ENCODE data around the gene FAM170B.

The FAM170B gene

GRCh38 chr10:49144058-49144720, 10.4 kb upstream of the FAM170B start:
- POLR2A ChIA-PET (ENCODE audit: low non-redundant PET) = no interaction called here
- H3K27ac ChIP-seq = no peak overlapping the region
- DNase-seq (ENCODE audit: low spot score) = no peak
- CTCF ChIA-PET = no interaction called here
- TF ChIP-seq, protein P1, sequence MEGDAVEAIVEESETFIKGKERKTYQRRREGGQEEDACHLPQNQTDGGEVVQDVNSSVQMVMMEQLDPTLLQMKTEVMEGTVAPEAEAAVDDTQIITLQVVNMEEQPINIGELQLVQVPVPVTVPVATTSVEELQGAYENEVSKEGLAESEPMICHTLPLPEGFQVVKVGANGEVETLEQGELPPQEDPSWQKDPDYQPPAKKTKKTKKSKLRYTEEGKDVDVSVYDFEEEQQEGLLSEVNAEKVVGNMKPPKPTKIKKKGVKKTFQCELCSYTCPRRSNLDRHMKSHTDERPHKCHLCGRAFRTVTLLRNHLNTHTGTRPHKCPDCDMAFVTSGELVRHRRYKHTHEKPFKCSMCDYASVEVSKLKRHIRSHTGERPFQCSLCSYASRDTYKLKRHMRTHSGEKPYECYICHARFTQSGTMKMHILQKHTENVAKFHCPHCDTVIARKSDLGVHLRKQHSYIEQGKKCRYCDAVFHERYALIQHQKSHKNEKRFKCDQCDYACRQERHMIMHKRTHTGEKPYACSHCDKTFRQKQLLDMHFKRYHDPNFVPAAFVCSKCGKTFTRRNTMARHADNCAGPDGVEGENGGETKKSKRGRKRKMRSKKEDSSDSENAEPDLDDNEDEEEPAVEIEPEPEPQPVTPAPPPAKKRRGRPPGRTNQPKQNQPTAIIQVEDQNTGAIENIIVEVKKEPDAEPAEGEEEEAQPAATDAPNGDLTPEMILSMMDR (conservative IDR thresholded peaks at IDR 0.05; ENCODE audit: low read depth) = no peak

GRCh38 chr10:49143249-49143648, 9.4 kb upstream of the FAM170B start:
- POLR2A ChIA-PET (ENCODE audit: low non-redundant PET) = no interaction called here
- TF ChIP-seq, protein P1 (conservative IDR thresholded peaks at IDR 0.05; ENCODE audit: low read depth) = no peak
- no peak overlapping the region for H3K27ac ChIP-seq
- CTCF ChIA-PET = no interaction called here
- DNase-seq (ENCODE audit: low spot score) = no peak

DNA sequence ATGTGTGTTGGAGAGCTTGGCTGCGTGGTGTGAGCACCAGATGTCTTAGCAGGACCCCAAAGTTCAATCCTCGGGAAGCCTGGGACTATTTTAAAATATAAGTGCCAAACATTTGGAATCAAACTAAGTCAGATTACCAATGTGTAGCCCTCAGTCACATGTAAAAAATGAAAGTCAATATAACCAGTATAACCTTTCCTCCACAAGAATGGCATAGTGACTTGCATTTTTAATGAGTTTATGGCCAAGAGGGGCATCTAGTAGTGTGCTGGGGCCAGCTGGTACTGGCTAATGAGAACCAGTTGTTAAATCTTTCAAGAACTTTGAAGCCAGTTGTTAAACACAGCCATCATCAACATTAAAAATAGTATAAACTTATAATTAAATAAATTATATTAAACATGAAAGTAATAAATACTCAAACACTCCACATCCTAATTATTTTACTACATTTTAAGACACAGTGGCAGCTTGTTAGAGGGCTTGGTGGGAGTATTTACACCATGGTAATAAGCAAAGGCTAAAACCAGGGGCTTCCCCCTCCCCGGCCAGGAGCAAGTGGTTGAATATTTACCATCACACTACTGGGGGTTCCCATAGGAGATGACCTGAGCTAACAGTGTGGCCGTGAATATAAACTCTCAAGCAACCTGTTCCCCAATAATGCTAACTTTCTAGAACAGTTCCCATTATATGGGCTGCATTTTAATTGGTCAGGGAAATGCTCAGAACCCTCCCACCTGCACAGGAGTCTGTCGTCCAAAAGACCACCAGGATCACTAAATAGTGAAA, 7.9 kb upstream of the FAM170B start:
- ChIA-PET POLR2A (ENCODE audit: low non-redundant PET) (no interaction called here), CTCF (no interaction called here)
- DNase-seq (ENCODE audit: low spot score) = no peak

DNA sequence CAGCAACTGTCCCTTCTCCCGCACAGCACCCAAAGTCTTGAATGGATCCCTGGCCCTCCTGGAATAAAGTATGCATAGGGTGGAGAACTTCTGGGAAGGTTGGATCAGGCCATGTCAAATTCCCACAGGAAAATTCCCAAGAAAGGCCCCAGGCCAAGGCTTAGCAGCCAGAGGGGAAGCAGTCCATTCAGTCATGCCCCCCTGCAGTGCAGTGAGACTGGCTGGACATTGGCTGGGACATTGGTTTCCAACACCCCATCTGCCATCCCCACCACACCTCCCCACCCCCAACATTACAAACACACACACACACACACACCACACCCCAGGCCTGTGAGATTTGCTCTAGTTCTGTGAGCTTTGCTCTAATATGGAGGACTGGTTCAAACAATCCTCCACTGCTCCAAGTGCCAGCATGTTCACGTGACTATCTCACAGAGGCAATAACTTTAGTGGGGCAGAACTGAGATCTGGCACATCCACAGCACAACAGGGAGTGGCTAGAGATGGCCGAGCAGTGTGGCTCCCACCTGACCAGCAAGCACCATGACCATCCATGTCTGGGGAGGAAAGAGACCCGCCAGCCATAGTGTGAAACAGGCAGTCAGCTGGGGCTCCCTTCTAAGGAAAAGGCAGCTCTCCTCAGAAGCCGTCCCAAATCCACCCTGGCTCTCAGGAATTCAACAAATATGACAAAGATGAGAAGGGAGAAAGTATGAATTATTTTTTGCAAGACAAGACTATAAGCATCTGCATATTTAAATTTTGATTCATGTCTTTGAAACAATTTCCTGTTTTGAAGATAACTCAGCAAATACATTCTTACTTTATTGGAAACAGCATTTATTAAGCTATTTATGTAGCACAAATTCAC, 6.7 kb upstream of the FAM170B start:
- TF ChIP-seq, protein P1 (conservative IDR thresholded peaks at IDR 0.05; ENCODE audit: low read depth) = no peak
- POLR2A ChIA-PET (ENCODE audit: low non-redundant PET) = no interaction called here
- CTCF ChIA-PET = no interaction called here

More for the DNA sequence above, 7.9 kb upstream of the FAM170B start:
- TF ChIP-seq, protein P1 (conservative IDR thresholded peaks at IDR 0.05; ENCODE audit: low read depth) = no peak
- H3K27ac ChIP-seq = no peak overlapping the region

GRCh38 chr10:49139846-49140195, 6.0 kb upstream of the FAM170B start:
- ChIA-PET POLR2A (ENCODE audit: low non-redundant PET) (no interaction called here), CTCF (no interaction called here)
- peak; percentile 76 for DNase-seq (ENCODE audit: low spot score)
- TF ChIP-seq, protein P1 (conservative IDR thresholded peaks at IDR 0.05; ENCODE audit: low read depth) = no peak
- H3K27ac ChIP-seq = no peak overlapping the region

More for the DNA sequence above, 6.7 kb upstream of the FAM170B start:
- H3K27ac ChIP-seq = no peak overlapping the region
- DNase-seq (ENCODE audit: low spot score) = no peak

Data from RWPE1 (cell line).